NCI-H446 (cell line): ENCODE data around the gene ENPP7.
"Not testable (repeated sequence)": the region's sequence is repeated elsewhere in the genome, so short reads cannot be mapped to it uniquely, and the experiment has no call there.

Experiments used
- DNase-seq, 2 experiments: peaks; one replicate each; lab custom pipeline; 2025; lab: John Stamatoyannopoulos, UW

Gene ENPP7

GRCh38 chr17:79749156-79749815, 18.5 kb downstream of the ENPP7 start:
- DNase-seq = peak in 1 of 2 experiments; percentile 48

GRCh38 chr17:79749958-79750357, 19.2 kb downstream of the ENPP7 start:
- DNase-seq = no peak

GRCh38 chr17:79750650-79751545, 20.2 kb downstream of the ENPP7 start:
- DNase-seq = no peak

- DNase-seq = no peak
Measured at GRCh38 chr17:79752175-79752574, 21.4 kb downstream of the ENPP7 start.

- DNase-seq = no peak
Measured at GRCh38 chr17:79754370-79754769, 23.6 kb downstream of the ENPP7 start.

GRCh38 chr17:79754903-79755302, 24.2 kb downstream of the ENPP7 start:
- DNase-seq = not testable (repeated sequence)

- no peak for DNase-seq
Measured at GRCh38 chr17:79755591-79755990, 24.8 kb downstream of the ENPP7 start.

GRCh38 chr17:79757140-79757745, 26.5 kb downstream of the ENPP7 start:
- no peak for DNase-seq

GRCh38 chr17:79758271-79758670, 27.5 kb downstream of the ENPP7 start:
- no peak for DNase-seq

GRCh38 chr17:79760197-79760906, 29.6 kb downstream of the ENPP7 start:
- no peak for DNase-seq

- no peak for DNase-seq
Measured at GRCh38 chr17:79761894-79762589, 31.3 kb downstream of the ENPP7 start.

GRCh38 chr17:79765708-79766107, 35.0 kb downstream of the ENPP7 start:
- no peak for DNase-seq

- no peak for DNase-seq
Measured at GRCh38 chr17:79769570-79770506, 39.1 kb downstream of the ENPP7 start.

- DNase-seq = no peak
Measured at GRCh38 chr17:79771276-79771675, 40.5 kb downstream of the ENPP7 start.

GRCh38 chr17:79772726-79773125, 42.0 kb downstream of the ENPP7 start:
- DNase-seq = not testable (repeated sequence)

- DNase-seq = no peak
Measured at GRCh38 chr17:79774561-79774975, 43.8 kb downstream of the ENPP7 start.

- no peak for DNase-seq
Measured at GRCh38 chr17:79775632-79776031, 44.9 kb downstream of the ENPP7 start.

- DNase-seq = no peak
Measured at GRCh38 chr17:79776376-79777119, 45.8 kb downstream of the ENPP7 start.

- DNase-seq = peak; percentile 38 to 80
Measured at GRCh38 chr17:79777120-79777893, 46.6 kb downstream of the ENPP7 start.
